DOHH2 (cell line): ENCODE results near the gene RIN3.

Source experiments
- H3F3A ChIP-seq: fragments of 200-600 bp; sonication (generic), shearing (Covaris generic); 2 replicates; pipeline ENCODE4 v1.6.0; 2016; ENCODE audit warnings: antibody characterized with exemption, mild to moderate bottlenecking; ENCODE audit not compliant: control insufficient read depth, insufficient read depth
- H3K27ac ChIP-seq: fragments of 200-600 bp; sonication (generic); 2 replicates; pipeline ENCODE4 v1.5.1; 2014; ENCODE audit warnings: low read depth, mild to moderate bottlenecking, low read length, moderate library complexity
- H3K27me3 ChIP-seq: fragments of 200-600 bp; sonication (generic); 2 replicates; pipeline ENCODE4 v1.6.1; 2014; ENCODE audit warnings: mild to moderate bottlenecking, low read length, mixed read lengths; ENCODE audit not compliant: control insufficient read depth
- H3K36me3 ChIP-seq: fragments of 200-600 bp; sonication (generic); 2 replicates; pipeline ENCODE4 v1.6.1; 2014; ENCODE audit warnings: mild to moderate bottlenecking, low read length, moderate library complexity, mixed read lengths; ENCODE audit not compliant: control insufficient read depth
- H3K4me1 ChIP-seq: fragments of 200-600 bp; sonication (generic); 2 replicates; pipeline ENCODE4 v1.6.1; 2014; ENCODE audit warnings: mild to moderate bottlenecking, low read length, mixed read lengths; ENCODE audit not compliant: control insufficient read depth
- H3K4me2 ChIP-seq: fragments of 200-600 bp; sonication (generic); 2 replicates; pipeline ENCODE4 v1.6.0; 2014; ENCODE audit warnings: mild to moderate bottlenecking, low read length, moderate library complexity
- H3K4me3 ChIP-seq: fragments of 200-600 bp; sonication (generic); 2 replicates; pipeline ENCODE4 v1.5.1; 2014; ENCODE audit warnings: mild to moderate bottlenecking, low read length, mixed read lengths
- H3K79me2 ChIP-seq: fragments of 200-600 bp; sonication (generic); 2 replicates; pipeline ENCODE4 v1.6.1; 2014; ENCODE audit warnings: mild to moderate bottlenecking, low read length, mixed read lengths; ENCODE audit not compliant: control insufficient read depth
- H3K9me2 ChIP-seq: fragments of 200-600 bp; sonication (generic); replicated peaks from 2 replicates; pipeline ENCODE4 v1.6.1; 2014; ENCODE audit warnings: mild to moderate bottlenecking, low read length, mixed read lengths; ENCODE audit not compliant: control insufficient read depth
- H3K9me3 ChIP-seq: fragments of 200-600 bp; sonication (generic); 2 replicates; pipeline ENCODE4 v1.6.1; 2014; ENCODE audit warnings: antibody characterized with exemption, low read length, mixed read lengths; ENCODE audit not compliant: control insufficient read depth, insufficient read depth
- H4K20me1 ChIP-seq: fragments of 200-600 bp; sonication (generic); 2 replicates; pipeline ENCODE4 v1.6.0; 2014; ENCODE audit warnings: low read depth, mild to moderate bottlenecking, antibody characterized with exemption, low read length, moderate library complexity; ENCODE audit not compliant: control insufficient read depth, insufficient read depth
- CTCF ChIP-seq: fragments of 200-600 bp; sonication (generic); IDR thresholded peaks from one replicate; pipeline ENCODE4 v1.5.1; 2014; ENCODE audit warnings: antibody characterized with exemption, mild to moderate bottlenecking, low read depth, low read length; ENCODE audit not compliant: poor library complexity, severe bottlenecking
- EZH2phosphoT487 ChIP-seq: fragments of 200-600 bp; sonication (generic); IDR thresholded peaks from 2 replicates; pipeline ENCODE4 v1.6.1; 2017; ENCODE audit warnings: borderline replicate concordance, mild to moderate bottlenecking, antibody characterized with exemption, low read length, moderate library complexity, mixed read lengths

RIN3 gene

GRCh38 chr14:92538412-92538985, 24.9 kb downstream of the RIN3 start:
- H3K4me2 ChIP-seq: 0 out of 2 replicates have a peak overlapping the region, but pooled peaks have one; percentile 9

GRCh38 chr14:92539419-92539818, 25.8 kb downstream of the RIN3 start:
- H3K79me2 ChIP-seq: no peaks in the 10 kb centered on the region
- H3K27ac ChIP-seq: no peak overlapping the region

More at GRCh38 chr14:92538412-92538985, 24.9 kb downstream of the RIN3 start:
- no peak for TF ChIP-seq CTCF
- no peak for TF ChIP-seq EZH2phosphoT487
- H4K20me1 ChIP-seq: no peaks in the 10 kb centered on the region
- H3K4me3 ChIP-seq: no peak overlapping the region
- no peaks in the 10 kb centered on the region for H3K9me3 ChIP-seq
- no peaks in the 10 kb centered on the region for H3K9me2 ChIP-seq
- H3K4me1 ChIP-seq: peaks cover 10% of the 10 kb centered on the region
- no peaks in the 10 kb centered on the region for H3K79me2 ChIP-seq
- H3K27me3 ChIP-seq: peaks cover 4% of the 10 kb centered on the region; the same call in 1 of the 2 replicates
- H3K27ac ChIP-seq: no peak overlapping the region
- H3K36me3 ChIP-seq: no peaks in the 10 kb centered on the region
- no peaks in the 10 kb centered on the region for H3F3A ChIP-seq

GRCh38 chr14:92539875-92540274, 26.3 kb downstream of the RIN3 start:
- Histone ChIP-seq H4K20me1 (no peaks in the 10 kb centered on the region), H3K4me2 (no peak overlapping the region), H3K9me2 (no peaks in the 10 kb centered on the region), H3K27me3 (peaks cover 4% of the 10 kb centered on the region; the same call in 1 of the 2 replicates), H3K4me1 (peaks cover 10% of the 10 kb centered on the region), H3K79me2 (no peaks in the 10 kb centered on the region), H3K27ac (no peak overlapping the region), H3K4me3 (no peak overlapping the region), H3F3A (no peaks in the 10 kb centered on the region), H3K9me3 (no peaks in the 10 kb centered on the region), H3K36me3 (no peaks in the 10 kb centered on the region)
- TF ChIP-seq EZH2phosphoT487 (no peak), CTCF (no peak)

More at GRCh38 chr14:92539419-92539818, 25.8 kb downstream of the RIN3 start:
- no peak overlapping the region for H3K4me2 ChIP-seq
- H4K20me1 ChIP-seq: no peaks in the 10 kb centered on the region
- no peaks in the 10 kb centered on the region for H3K9me2 ChIP-seq
- no peaks in the 10 kb centered on the region for H3K36me3 ChIP-seq
- H3K9me3 ChIP-seq: no peaks in the 10 kb centered on the region
- no peak for TF ChIP-seq CTCF
- no peak for TF ChIP-seq EZH2phosphoT487
- no peaks in the 10 kb centered on the region for H3F3A ChIP-seq
- peaks cover 10% of the 10 kb centered on the region for H3K4me1 ChIP-seq
- no peak overlapping the region for H3K4me3 ChIP-seq
- peaks cover 4% of the 10 kb centered on the region; the same call in 1 of the 2 replicates for H3K27me3 ChIP-seq
